PC-9 (cell line): ENCODE results near the gene YLPM1. TPM values are rescaled to one million over a fixed set of nuclear protein-coding genes. Genes with fewer than 3 reads are reported as not detected.

Experiments
- BruUV-seq: library from RNA; stranded (reverse); fragments of 400-500 nt; replicated peaks from 2 replicates; lab custom pipeline; 2021; lab: Mats Ljungman, UMichigan
- CTCF ChIA-PET: fragments of 300-600 bp; sonication (Branson Sonifier 250); formaldehyde crosslinking; loops from one replicate; lab custom pipeline; 2022; ENCODE audit warnings: antibody characterized with exemption; lab: Charles Lee
- POLR2A ChIA-PET: fragments of 300-600 bp; sonication (Branson Sonifier 250); formaldehyde crosslinking; loops from one replicate; lab custom pipeline; 2022; ENCODE audit warnings: antibody characterized with exemption; ENCODE audit not compliant: unreplicated experiment; lab: Charles Lee
- DNase-seq, 2 experiments: peaks; one replicate each; pipeline versions ENCODE4 v3.0.0 to v3.0.0-alpha.2; 2015 to 2022; ENCODE audit warnings: mixed read lengths in 1 of 2
- H2AFZ ChIP-seq: fragments of 200-600 bp; sonication (generic); 2 replicates; pipeline ENCODE4 v1.8.1; 2017; ENCODE audit warnings: antibody characterized with exemption
- H3F3A ChIP-seq: fragments of 200-600 bp; sonication (generic); 2 replicates; pipeline ENCODE4 v1.8.1; 2017; ENCODE audit warnings: antibody characterized with exemption, mild to moderate bottlenecking, low read depth; ENCODE audit not compliant: insufficient read depth
- H3K27ac ChIP-seq: fragments of 200-600 bp; sonication (generic); 2 replicates; pipeline ENCODE4 v1.6.1; 2016; ENCODE audit warnings: mixed run types
- H3K27me3 ChIP-seq: fragments of 200-600 bp; sonication (generic); 2 replicates; pipeline ENCODE4 v1.6.1; 2016; ENCODE audit warnings: low read depth, mixed run types; ENCODE audit not compliant: insufficient read depth
- H3K36me3 ChIP-seq: fragments of 200-600 bp; sonication (generic); 2 replicates; pipeline ENCODE4 v1.6.1; 2016; ENCODE audit warnings: low read depth, mixed run types
- H3K4me1 ChIP-seq: fragments of 200-600 bp; sonication (generic); replicated peaks from 2 replicates; pipeline ENCODE4 v1.6.1; 2016; ENCODE audit warnings: mixed run types; ENCODE audit not compliant: insufficient read depth
- H3K4me2 ChIP-seq: fragments of 200-600 bp; sonication (generic); 2 replicates; pipeline ENCODE4 v1.6.1; 2017; ENCODE audit warnings: mixed run types
- H3K4me3 ChIP-seq: fragments of 200-600 bp; sonication (generic); 2 replicates; pipeline ENCODE4 v1.6.1; 2016; ENCODE audit warnings: mixed run types
- H3K79me2 ChIP-seq: fragments of 200-600 bp; sonication (generic); 2 replicates; pipeline ENCODE4 v1.6.1; 2017; ENCODE audit warnings: low read depth, mixed run types
- H3K9me2 ChIP-seq: fragments of 200-600 bp; sonication (generic); 2 replicates; pipeline ENCODE4 v1.8.1; 2017; ENCODE audit warnings: mild to moderate bottlenecking; ENCODE audit not compliant: insufficient read depth
- H3K9me3 ChIP-seq: fragments of 200-600 bp; sonication (generic); 2 replicates; pipeline ENCODE4 v1.8.1; 2016; ENCODE audit warnings: low read depth; ENCODE audit not compliant: insufficient read depth
- H4K20me1 ChIP-seq: fragments of 200-600 bp; sonication (generic); 2 replicates; pipeline ENCODE4 v1.8.1; 2017; ENCODE audit not compliant: insufficient read depth
- CTCF ChIP-seq: fragments of 200-600 bp; sonication (generic); conservative IDR thresholded peaks from 2 replicates; pipeline ENCODE4 v1.6.1; 2017; ENCODE audit warnings: mixed run types, antibody characterized with exemption, mild to moderate bottlenecking, moderate library complexity
- EZH2 ChIP-seq: fragments of 200-600 bp; sonication (generic); IDR thresholded peaks from 2 replicates; pipeline ENCODE4 v1.8.0; 2017; ENCODE audit warnings: antibody characterized with exemption, low read depth
- intact Hi-C: fragments of 100-400 bp; cut with micrococcal nuclease; formaldehyde crosslinking; loops from one replicate; pipeline ENCODE4 v1.10.0; 2022; ENCODE audit not compliant: unreplicated experiment
- total RNA-seq: library from RNA; stranded (reverse); gene quantifications from 2 replicates; pipeline ENCODE4 v1.2.3, GENCODE V29; 2021

The YLPM1 gene
- total RNA-seq, 1 experiment from 2014 or later: 170 TPM

GRCh38 chr14:74807853-74808545 is 44.9 kb downstream of the YLPM1 start:
- H2AFZ ChIP-seq: no peak overlapping the region

GRCh38 chr14:74816124-74816523 is 53.0 kb downstream of the YLPM1 start:
- peaks cover 89% of the 10 kb centered on the region for H3K36me3 ChIP-seq
- BruUV-seq: no TSS peak
- H3K9me2 ChIP-seq: no peaks in the 10 kb centered on the region

More at GRCh38 chr14:74807853-74808545, 44.9 kb downstream of the YLPM1 start:
- DNase-seq: no peak
- no peak overlapping the region for H3K4me2 ChIP-seq
- CTCF ChIA-PET: no interaction called here
- no peaks in the 10 kb centered on the region for H3K9me2 ChIP-seq
- H3K36me3 ChIP-seq: peaks cover 56% of the 10 kb centered on the region
- no peaks in the 10 kb centered on the region for H3K79me2 ChIP-seq
- H3K27me3 ChIP-seq: no peaks in the 10 kb centered on the region
- intact Hi-C loops: no loop called here
- H4K20me1 ChIP-seq: peaks cover 10% of the 10 kb centered on the region; the same call in 1 of the 2 replicates
- no peak overlapping the region for H3K4me3 ChIP-seq
- POLR2A ChIA-PET: no interaction called here
- peaks cover 33% of the 10 kb centered on the region; the same call in 1 of the 2 replicates for H3F3A ChIP-seq
- TF ChIP-seq EZH2: no peak
- TF ChIP-seq CTCF: no peak
- no peaks in the 10 kb centered on the region for H3K4me1 ChIP-seq
- no peaks in the 10 kb centered on the region for H3K9me3 ChIP-seq
- H3K27ac ChIP-seq: no peak overlapping the region
- BruUV-seq: no TSS peak

DNA sequence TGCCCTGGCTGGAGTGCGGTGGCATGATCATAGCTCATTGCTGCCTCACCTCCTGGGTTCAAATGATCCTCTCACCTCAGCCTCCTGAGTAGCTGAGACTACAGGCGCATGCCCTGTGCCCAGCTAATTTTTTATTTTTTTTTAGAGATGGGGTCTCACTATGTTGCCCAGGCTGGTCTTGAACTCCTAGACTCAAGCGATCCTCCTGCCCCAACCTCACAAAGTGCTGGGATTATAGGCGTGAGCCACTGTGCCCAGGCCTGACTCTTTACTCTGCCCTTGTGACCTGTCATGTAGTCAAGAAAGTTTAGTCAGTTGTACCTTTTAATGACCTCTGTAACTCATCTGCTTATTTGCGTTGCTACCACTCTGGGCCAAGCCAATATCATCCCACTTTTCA is 57.2 kb downstream of the YLPM1 start:
- intact Hi-C loops: no loop called here
- ChIA-PET POLR2A (no interaction called here), CTCF (no interaction called here)
- DNase-seq: no peak
- H4K20me1 ChIP-seq: peaks cover 26% of the 10 kb centered on the region; the same call in 1 of the 2 replicates
- H3K4me3 ChIP-seq: no peak overlapping the region
- H3K79me2 ChIP-seq: no peaks in the 10 kb centered on the region; the same call in 1 of the 2 replicates
- peaks cover 89% of the 10 kb centered on the region for H3K36me3 ChIP-seq
- H3K4me1 ChIP-seq: no peaks in the 10 kb centered on the region
- no peaks in the 10 kb centered on the region for H3K27me3 ChIP-seq
- TF ChIP-seq EZH2 (no peak), CTCF (no peak)
- no peaks in the 10 kb centered on the region for H3K9me3 ChIP-seq
- no peak overlapping the region for H3K4me2 ChIP-seq
- no peaks in the 10 kb centered on the region for H3K9me2 ChIP-seq
- no TSS peak for BruUV-seq
- peaks cover 26% of the 10 kb centered on the region for H3F3A ChIP-seq
- no peak overlapping the region for H2AFZ ChIP-seq
- no peak overlapping the region for H3K27ac ChIP-seq

More at GRCh38 chr14:74816124-74816523, 53.0 kb downstream of the YLPM1 start:
- no peak for DNase-seq
- Histone ChIP-seq H2AFZ (no peak overlapping the region), H3K9me3 (no peaks in the 10 kb centered on the region), H3K79me2 (peaks cover 8% of the 10 kb centered on the region), H4K20me1 (peaks cover 25% of the 10 kb centered on the region), H3K4me1 (no peaks in the 10 kb centered on the region), H3K27me3 (no peaks in the 10 kb centered on the region), H3K27ac (no peak overlapping the region), H3F3A (peaks cover 29% of the 10 kb centered on the region), H3K4me3 (no peak overlapping the region), H3K4me2 (no peak overlapping the region)
- POLR2A ChIA-PET: no interaction called here
- TF ChIP-seq CTCF (no peak), EZH2 (no peak)
- intact Hi-C loops: no loop called here
- CTCF ChIA-PET: interaction anchor here (0.7 kb wide), 2 partner anchors 224 to 1235 kb away, joined by 3 to 6 read pairs; no protein-coding TSS in a partner anchor
